Aorta (tissue), 5 donors: Measurements from ENCODE around the gene EIF3F. TPM values are rescaled to one million over a fixed set of nuclear protein-coding genes. Genes with fewer than 3 reads are reported as not detected.

Source experiments
- ATAC-seq: fragments of 200-7000 bp; cut with Tn5 transposase; one replicate; pipeline ENCODE4 v1.9.1; 2022; ENCODE audit warnings: moderate library complexity; ENCODE audit not compliant: low FRiP score
- DNase-seq, 2 donors: peaks; one replicate each; pipeline ENCODE4 v3.0.0-alpha.2; 2020
- H3K27ac ChIP-seq, 2 donors: one replicate each; pipeline ENCODE4 v1.5.1; 2013; ENCODE audit warnings: low read length in 2 of 2, mild to moderate bottlenecking in 2 of 2, moderate library complexity in 2 of 2, control low read depth in 1 of 2, inconsistent platforms in 1 of 2, low read depth in 1 of 2
- H3K27me3 ChIP-seq, 2 donors: one replicate each; pipeline ENCODE4 v1.6.1; 2013; ENCODE audit warnings: control low read depth in 1 of 2, low read length in 1 of 2, mild to moderate bottlenecking in 1 of 2, moderate library complexity in 1 of 2; ENCODE audit not compliant: insufficient read depth in 2 of 2, control insufficient read depth in 1 of 2
- H3K36me3 ChIP-seq, 2 donors: one replicate each; pipeline ENCODE4 v1.6.1; 2013; ENCODE audit warnings: control low read depth in 1 of 2, low read length in 1 of 2, mild to moderate bottlenecking in 1 of 2; ENCODE audit not compliant: insufficient read depth in 2 of 2, control insufficient read depth in 1 of 2
- H3K4me1 ChIP-seq, 2 donors: one replicate each; pipeline ENCODE4 v1.6.1; 2013; ENCODE audit warnings: low read length in 2 of 2, control low read depth in 1 of 2, mild to moderate bottlenecking in 1 of 2, moderate library complexity in 1 of 2; ENCODE audit not compliant: insufficient read depth in 2 of 2, control insufficient read depth in 1 of 2
- H3K4me3 ChIP-seq, 2 donors: one replicate each; pipeline ENCODE4 v1.5.1; 2013; ENCODE audit warnings: low read length in 2 of 2, control low read depth in 1 of 2, mild to moderate bottlenecking in 1 of 2
- H3K9me3 ChIP-seq: one replicate; pipeline ENCODE4 v1.6.1; 2013; ENCODE audit warnings: mild to moderate bottlenecking, low read length; ENCODE audit not compliant: control insufficient read depth
- WGBS, 2 donors: extraction: QIAGEN DNeasy Blood & Tissue Kit; methylation state at CpG; one replicate each; pipeline ENCODE4 v1.1.7; 2013; 5-methylcytosine and 5-hydroxymethylcytosine counted together
- intact Hi-C, 2 donors: fragments of 100-400 bp; cut with DNase I; formaldehyde crosslinking; loops; one replicate each; pipeline versions ENCODE4 v1.14.2 to v1.15.0; 2022
- polyA plus RNA-seq, 2 donors: library from polyadenylated mRNA; stranded (reverse); fragments of 200-250 nt; gene quantifications; one replicate each; pipeline ENCODE4 v1.2.3, GENCODE V29; 2013
- total RNA-seq, 2 donors: library from RNA; stranded (reverse); fragmentation: NEBNext Ultra II Directional; extraction: Animal tissue kit (Norgen Biotek cat#: 25700); gene quantifications; one replicate each; pipeline ENCODE4 v1.2.1, GENCODE V29; 2021
- donor health status: healthy with polysubstance abuse.
- donor health status: Bipolar disorder and iron deficiency.
- donor health status: DM: no; HTN: no; CAD: no.
- donor health status: DM: no; HTN: no; CAD: no.
- donor health status: DM: yes; HTN: yes; CAD: no.

The EIF3F gene
- total and polyA plus RNA-seq, 4 donors, result 156 to 486 (median 220) TPM

DNA sequence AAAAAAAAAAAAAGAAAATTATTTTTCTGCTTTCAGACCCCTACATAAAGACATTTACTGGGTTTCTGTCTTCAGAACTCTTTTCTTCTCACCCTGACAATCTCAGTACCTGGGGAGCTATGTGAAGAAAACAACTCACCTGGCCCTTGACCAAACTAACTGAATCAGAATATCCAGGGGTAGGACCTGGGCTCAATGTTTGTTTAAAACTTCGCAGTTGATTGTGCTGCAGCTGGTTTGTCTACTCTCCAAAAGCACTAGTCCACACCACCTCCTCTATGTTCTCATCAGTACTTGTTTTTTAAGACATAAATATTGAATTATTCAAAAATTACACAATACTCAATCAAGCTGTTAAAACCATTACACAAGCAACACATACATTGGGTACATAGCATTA lies 34.8 kb downstream of the EIF3F start:
- ATAC-seq (no peak), DNase-seq (no peak)
- H3K4me3 ChIP-seq, result no peak overlapping the region
- no peaks in the 10 kb centered on the region for H3K9me3 ChIP-seq
- intact Hi-C loops, result no loop called here
- H3K4me1 ChIP-seq, result no peaks in the 10 kb centered on the region
- H3K27ac ChIP-seq, result no peak overlapping the region
- H3K27me3 ChIP-seq, result no peaks in the 10 kb centered on the region
- no peaks in the 10 kb centered on the region for H3K36me3 ChIP-seq
- 97 to 100% methylated on average over 1 of the region's 1 CpG for WGBS, 2 donors

DNA sequence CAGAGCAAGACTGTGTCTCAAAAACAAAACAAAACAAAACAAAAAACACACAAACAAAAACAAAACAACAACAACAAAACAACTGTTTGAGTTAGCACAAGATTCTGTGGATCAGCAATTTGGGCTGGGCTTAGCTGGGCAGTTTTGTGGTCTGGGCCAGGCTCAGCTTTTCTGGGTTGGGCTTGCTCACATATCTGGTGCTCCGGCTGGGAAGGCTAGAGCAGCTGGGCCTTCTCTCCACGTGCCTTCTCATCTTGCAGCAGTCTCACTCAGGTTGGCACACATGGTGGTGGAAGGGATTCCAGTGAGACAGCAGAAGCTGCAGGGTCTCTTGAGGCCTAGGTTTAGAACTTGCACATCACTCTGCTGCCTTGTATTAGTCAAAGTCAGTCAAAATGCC lies 35.7 kb downstream of the EIF3F start:
- Histone ChIP-seq H3K27ac (no peak overlapping the region), H3K4me3 (no peak overlapping the region), H3K36me3 (no peaks in the 10 kb centered on the region), H3K4me1 (no peaks in the 10 kb centered on the region), H3K27me3 (no peaks in the 10 kb centered on the region), H3K9me3 (no peaks in the 10 kb centered on the region)
- no peak for ATAC-seq
- 85 to 88% methylated on average over 2 of the region's 2 CpGs for WGBS, 2 donors
- intact Hi-C loops, result no loop called here
- no peak for DNase-seq

DNA sequence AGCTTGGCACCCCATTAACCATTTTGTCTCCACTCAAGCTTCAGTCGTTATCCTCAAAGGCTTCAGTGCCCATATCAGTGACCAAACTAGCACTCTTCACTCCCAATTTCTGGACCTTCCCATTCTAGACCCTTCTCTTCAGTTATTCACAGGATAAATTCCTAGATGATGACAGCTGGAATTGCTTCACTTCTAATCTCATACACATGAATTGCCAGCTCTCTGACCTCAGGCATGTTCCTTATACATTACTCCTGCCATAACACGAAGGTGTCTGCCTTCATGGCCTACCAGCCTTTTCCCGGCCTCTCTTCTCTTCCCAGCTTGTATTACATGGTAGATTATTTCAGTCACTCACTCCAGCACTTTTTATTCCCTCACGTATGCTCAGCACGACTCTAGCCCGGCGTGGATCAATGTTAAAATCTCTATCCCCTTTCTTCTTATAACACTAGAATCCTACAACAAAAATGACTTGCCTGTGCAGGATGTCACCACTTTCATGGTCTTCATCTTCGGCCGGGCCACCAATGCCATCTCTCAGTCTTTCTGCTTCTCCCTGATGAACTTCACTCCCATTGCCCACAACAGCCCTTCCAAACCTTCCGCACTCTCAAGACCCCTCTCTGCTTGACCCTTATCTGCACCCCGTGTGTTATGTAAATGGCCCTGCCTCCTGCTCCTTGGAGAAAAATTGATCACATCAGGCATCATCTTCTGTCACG lies 36.9 kb downstream of the EIF3F start:
- Histone ChIP-seq H3K9me3 (no peaks in the 10 kb centered on the region), H3K4me1 (no peaks in the 10 kb centered on the region), H3K27me3 (no peaks in the 10 kb centered on the region), H3K27ac (no peak overlapping the region), H3K36me3 (no peaks in the 10 kb centered on the region), H3K4me3 (no peak overlapping the region)
- ATAC-seq, result no peak
- intact Hi-C loops, result no loop called here
- DNase-seq, result no peak
- 93 to 96% methylated on average over 12 of the region's 12 CpGs for WGBS, 2 donors

GRCh38 chr11:8025123-8025522 lies 38.0 kb downstream of the EIF3F start:
- no peak for ATAC-seq
- H3K36me3 ChIP-seq, result no peaks in the 10 kb centered on the region
- no peak overlapping the region for H3K4me3 ChIP-seq
- H3K4me1 ChIP-seq, result no peaks in the 10 kb centered on the region
- H3K27me3 ChIP-seq, result no peaks in the 10 kb centered on the region
- no peak overlapping the region for H3K27ac ChIP-seq
- intact Hi-C loops, result no loop called here
- 64 to 72% methylated on average over 3 of the region's 3 CpGs for WGBS, 2 donors
- no peak for DNase-seq
- no peaks in the 10 kb centered on the region for H3K9me3 ChIP-seq

GRCh38 chr11:8025816-8026215 lies 38.7 kb downstream of the EIF3F start:
- intact Hi-C loops, result no loop called here
- H3K36me3 ChIP-seq, result no peaks in the 10 kb centered on the region
- no peak for DNase-seq
- H3K9me3 ChIP-seq, result no peaks in the 10 kb centered on the region
- WGBS, 2 donors, result 24 to 27% methylated on average over 2 of the region's 2 CpGs
- no peaks in the 10 kb centered on the region for H3K27me3 ChIP-seq
- no peak overlapping the region for H3K4me3 ChIP-seq
- no peaks in the 10 kb centered on the region for H3K4me1 ChIP-seq
- no peak for ATAC-seq
- H3K27ac ChIP-seq, result no peak overlapping the region

GRCh38 chr11:8026982-8027381 lies 39.8 kb downstream of the EIF3F start:
- intact Hi-C loops, result no loop called here
- WGBS, 2 donors, result 94 to 97% methylated on average over 3 of the region's 3 CpGs
- no peaks in the 10 kb centered on the region for H3K4me1 ChIP-seq
- no peak overlapping the region for H3K4me3 ChIP-seq
- H3K27me3 ChIP-seq, result no peaks in the 10 kb centered on the region
- H3K36me3 ChIP-seq, result no peaks in the 10 kb centered on the region
- no peak overlapping the region for H3K27ac ChIP-seq
- ATAC-seq (no peak), DNase-seq (no peak)
- H3K9me3 ChIP-seq, result no peaks in the 10 kb centered on the region

- DNase-seq, result no peak
- WGBS, 2 donors, result 84 to 85% methylated on average over 4 of the region's 4 CpGs
- Histone ChIP-seq H3K4me3 (no peak overlapping the region), H3K4me1 (no peaks in the 10 kb centered on the region), H3K27me3 (no peaks in the 10 kb centered on the region), H3K36me3 (no peaks in the 10 kb centered on the region), H3K9me3 (no peaks in the 10 kb centered on the region), H3K27ac (no peak overlapping the region)
- ATAC-seq, result no peak
- intact Hi-C loops, result no loop called here
These were observed 41.6 kb downstream of the EIF3F start for GRCh38 chr11:8028766-8029165.

DNA sequence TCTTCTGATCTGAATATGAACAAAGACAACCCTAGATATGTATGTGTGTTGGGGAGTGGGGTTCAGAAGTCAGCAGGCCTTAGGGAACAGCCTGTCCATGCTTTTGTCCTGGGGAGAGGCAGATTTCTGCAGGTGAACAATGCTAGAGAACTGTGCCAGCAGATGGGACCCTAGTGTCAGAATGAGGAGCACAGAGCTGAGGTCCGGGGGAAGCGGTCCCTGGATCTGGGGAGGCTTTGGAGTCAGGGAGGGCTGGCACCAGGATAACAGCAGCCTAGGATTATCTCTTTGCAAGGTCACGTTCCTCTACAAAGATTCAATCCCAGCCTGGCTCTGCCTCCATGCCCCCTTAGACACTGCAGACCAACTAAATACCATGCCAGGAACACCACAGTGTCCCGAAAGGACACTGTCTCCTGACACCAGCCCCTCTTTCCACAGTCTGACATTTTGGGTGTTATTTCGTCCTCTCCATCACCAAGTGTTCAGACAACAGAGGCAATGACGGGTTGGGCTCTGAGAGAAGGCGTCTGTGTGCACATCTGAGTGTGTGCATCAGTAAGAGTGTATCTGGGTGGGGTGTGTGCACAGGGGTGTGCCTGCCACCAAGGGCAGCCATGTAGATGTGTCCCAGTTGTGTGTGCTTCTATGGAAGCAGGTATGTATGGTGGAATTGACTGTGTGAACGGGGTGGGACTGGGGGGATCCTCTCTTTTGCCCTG lies 43.5 kb downstream of the EIF3F start:
- ATAC-seq, result no peak
- H3K9me3 ChIP-seq, result no peaks in the 10 kb centered on the region
- no peak overlapping the region for H3K27ac ChIP-seq
- no peak for DNase-seq
- H3K4me1 ChIP-seq, result no peaks in the 10 kb centered on the region
- H3K27me3 ChIP-seq, result no peaks in the 10 kb centered on the region
- intact Hi-C loops, result no loop called here
- H3K4me3 ChIP-seq, result no peak overlapping the region
- WGBS, 2 donors, result 90 to 92% methylated on average over 8 of the region's 8 CpGs
- no peaks in the 10 kb centered on the region for H3K36me3 ChIP-seq
